Mesenchymal stem cell (in vitro differentiated cells and primary cell): ENCODE data around the gene OSBPL2.

Experiments
- DNase-seq: peaks from one replicate; pipeline ENCODE4 v3.0.0-alpha.2; 2013
- H2AFZ ChIP-seq: one replicate; pipeline ENCODE4 v1.6.1; 2013; ENCODE audit warnings: low read depth, mild to moderate bottlenecking, control low read depth, inconsistent platforms, low read length, moderate library complexity
- H2AK5ac ChIP-seq: 2 replicates; pipeline ENCODE4 v1.6.1; 2013; ENCODE audit warnings: low read length, moderate library complexity, mild to moderate bottlenecking, inconsistent platforms; ENCODE audit not compliant: severe bottlenecking
- H2BK120ac ChIP-seq: one replicate; pipeline ENCODE4 v1.6.1; 2013; ENCODE audit warnings: low read depth, mild to moderate bottlenecking, inconsistent platforms, low read length, moderate library complexity
- H2BK12ac ChIP-seq, 2 experiments: one replicate each; pipeline ENCODE4 v1.6.1; 2013; ENCODE audit warnings: inconsistent platforms in 2 of 2, low read length in 2 of 2, mild to moderate bottlenecking in 2 of 2, moderate library complexity in 2 of 2, control low read depth in 1 of 2
- H2BK15ac ChIP-seq: one replicate; pipeline ENCODE4 v1.6.1; 2013; ENCODE audit warnings: mild to moderate bottlenecking, low read depth, inconsistent platforms; ENCODE audit not compliant: poor library complexity, severe bottlenecking
- H2BK5ac ChIP-seq: 2 replicates; pipeline ENCODE4 v1.6.1; 2013; ENCODE audit warnings: low read depth, mild to moderate bottlenecking, low read length, control low read depth, inconsistent platforms; ENCODE audit not compliant: poor library complexity, severe bottlenecking
- H3K14ac ChIP-seq, 2 experiments: one replicate each; pipeline ENCODE4 v1.6.1; 2013; ENCODE audit warnings: inconsistent platforms in 2 of 2, low read length in 2 of 2, control low read depth in 1 of 2, mild to moderate bottlenecking in 1 of 2, moderate library complexity in 1 of 2
- H3K18ac ChIP-seq, 2 experiments: one replicate each; pipeline ENCODE4 v1.6.1; 2013; ENCODE audit warnings: inconsistent platforms in 2 of 2, low read length in 2 of 2, control low read depth in 1 of 2, low read depth in 1 of 2, mild to moderate bottlenecking in 1 of 2
- H3K23ac ChIP-seq, 2 experiments: one replicate each; pipeline ENCODE4 v1.6.1; 2013; ENCODE audit warnings: inconsistent platforms in 2 of 2, low read length in 2 of 2, mild to moderate bottlenecking in 2 of 2, moderate library complexity in 2 of 2, control low read depth in 1 of 2
- H3K27ac ChIP-seq: 2 replicates; pipeline ENCODE4 v1.5.1; 2013; ENCODE audit warnings: mild to moderate bottlenecking, moderate library complexity, low read length, control low read depth, inconsistent platforms; ENCODE audit not compliant: poor library complexity, severe bottlenecking
- H3K27me3 ChIP-seq, 2 experiments: 2 replicates each; pipeline versions ENCODE4 v1.6.1 to v1.7.0; 2013; ENCODE audit warnings: low read length in 2 of 2, mild to moderate bottlenecking in 2 of 2, moderate library complexity in 2 of 2, control low read depth in 1 of 2, inconsistent platforms in 1 of 2; ENCODE audit not compliant: control insufficient read depth in 1 of 2, insufficient read depth in 1 of 2
- H3K36me3 ChIP-seq, 2 experiments: 2 replicates each; pipeline versions ENCODE4 v1.6.1 to v1.7.0; 2013; ENCODE audit warnings: low read length in 2 of 2, control low read depth in 1 of 2, inconsistent platforms in 1 of 2, low read depth in 1 of 2, mild to moderate bottlenecking in 1 of 2; ENCODE audit not compliant: insufficient read depth in 2 of 2, control insufficient read depth in 1 of 2
- H3K4ac ChIP-seq, 2 experiments: one replicate each; pipeline ENCODE4 v1.6.1; 2013; ENCODE audit warnings: inconsistent platforms in 2 of 2, low read length in 2 of 2, mild to moderate bottlenecking in 2 of 2, moderate library complexity in 2 of 2, control low read depth in 1 of 2, low read depth in 1 of 2
- H3K4me1 ChIP-seq: 2 replicates; pipeline ENCODE4 v1.6.1; 2013; ENCODE audit warnings: low read depth, low read length, control low read depth; ENCODE audit not compliant: control insufficient read depth, insufficient read depth
- H3K4me2 ChIP-seq: 2 replicates; pipeline ENCODE4 v1.6.1; 2013; ENCODE audit warnings: low read length, mild to moderate bottlenecking, inconsistent platforms; ENCODE audit not compliant: poor library complexity, severe bottlenecking
- H3K4me3 ChIP-seq, 2 experiments: 2 replicates each; pipeline versions ENCODE4 v1.5.1 to v1.7.0; 2013; ENCODE audit warnings: low read length in 2 of 2, mild to moderate bottlenecking in 2 of 2, control low read depth in 1 of 2, low read depth in 1 of 2; ENCODE audit not compliant: insufficient read depth in 1 of 2
- H3K79me1 ChIP-seq: replicated peaks from 2 replicates; pipeline ENCODE4 v1.6.1; 2013; ENCODE audit warnings: mild to moderate bottlenecking, control low read depth, low read length, inconsistent platforms; ENCODE audit not compliant: poor library complexity, severe bottlenecking
- H3K9ac ChIP-seq: 2 replicates; pipeline ENCODE4 v1.7.0; 2013; ENCODE audit warnings: mild to moderate bottlenecking, low read length, moderate library complexity
- H3K9me3 ChIP-seq: 2 replicates; pipeline ENCODE4 v1.7.0; 2013; ENCODE audit warnings: mild to moderate bottlenecking, low read length; ENCODE audit not compliant: control insufficient read depth
- H4K8ac ChIP-seq: one replicate; pipeline ENCODE4 v1.6.1; 2013; ENCODE audit warnings: inconsistent platforms, mild to moderate bottlenecking, low read length, moderate library complexity
- H4K91ac ChIP-seq: one replicate; pipeline ENCODE4 v1.6.1; 2013; ENCODE audit warnings: mild to moderate bottlenecking, low read length, inconsistent platforms
- WGBS: methylation state at CpG from one replicate; pipeline ENCODE4 v1.1.7; 2013; ENCODE audit warnings: mixed read lengths; 5-methylcytosine and 5-hydroxymethylcytosine counted together

Gene OSBPL2

GRCh38 chr20:62291251-62292066, 53.1 kb downstream of the OSBPL2 start:
- no peak overlapping the region for H2AK5ac ChIP-seq
- H3K27me3 ChIP-seq, result no peaks in the 10 kb centered on the region
- H2BK15ac ChIP-seq, result no peak overlapping the region
- H2BK120ac ChIP-seq, result no peak overlapping the region
- H4K8ac ChIP-seq, result no peak overlapping the region
- H3K36me3 ChIP-seq, result peaks cover 73 to 80% of the 10 kb centered on the region in 2 experiments
- peaks cover 13% of the 10 kb centered on the region for H3K79me1 ChIP-seq
- no peak for DNase-seq
- no peak overlapping the region for H3K4me3 ChIP-seq
- no peak overlapping the region for H2BK5ac ChIP-seq
- H3K9me3 ChIP-seq, result no peaks in the 10 kb centered on the region
- H3K9ac ChIP-seq, result no peak overlapping the region
- H4K91ac ChIP-seq, result no peak overlapping the region
- H3K23ac ChIP-seq, result no peak overlapping the region
- H2BK12ac ChIP-seq, result no peak overlapping the region
- no peak overlapping the region for H2AFZ ChIP-seq
- H3K27ac ChIP-seq, result no peak overlapping the region
- no peak overlapping the region for H3K4me2 ChIP-seq
- H3K4me1 ChIP-seq, result no peaks in the 10 kb centered on the region
- H3K14ac ChIP-seq, result no peak overlapping the region
- H3K4ac ChIP-seq, result no peak overlapping the region
- WGBS, result 97% methylated on average over 29 of the region's 29 CpGs
- no peak overlapping the region for H3K18ac ChIP-seq

GRCh38 chr20:62292108-62292507, 53.8 kb downstream of the OSBPL2 start:
- 100% methylated on average over 11 of the region's 11 CpGs for WGBS
- H2AFZ ChIP-seq, result no peak overlapping the region

GRCh38 chr20:62293111-62293784, 54.9 kb downstream of the OSBPL2 start:
- H3K23ac ChIP-seq, result no peak overlapping the region
- H3K9ac ChIP-seq, result no peak overlapping the region
- H2AFZ ChIP-seq, result no peak overlapping the region
- DNase-seq, result no peak
- H3K4me3 ChIP-seq, result no peak overlapping the region
- no peak overlapping the region for H3K4me2 ChIP-seq
- peaks cover 12% of the 10 kb centered on the region for H3K79me1 ChIP-seq
- H3K14ac ChIP-seq, result no peak overlapping the region
- H3K4me1 ChIP-seq, result no peaks in the 10 kb centered on the region
- H3K9me3 ChIP-seq, result no peaks in the 10 kb centered on the region
- WGBS, result 96% methylated on average over 15 of the region's 20 CpGs
- H2BK120ac ChIP-seq, result no peak overlapping the region
- H4K91ac ChIP-seq, result no peak overlapping the region
- H3K27me3 ChIP-seq, result no peaks in the 10 kb centered on the region
- H2BK5ac ChIP-seq, result no peak overlapping the region
- H3K36me3 ChIP-seq, result peaks cover 69 to 82% of the 10 kb centered on the region in 2 experiments
- H3K4ac ChIP-seq, result no peak overlapping the region
- H2BK15ac ChIP-seq, result no peak overlapping the region
- no peak overlapping the region for H3K27ac ChIP-seq
- no peak overlapping the region for H2AK5ac ChIP-seq
- no peak overlapping the region for H2BK12ac ChIP-seq
- H3K18ac ChIP-seq, result no peak overlapping the region
- no peak overlapping the region for H4K8ac ChIP-seq

More at GRCh38 chr20:62292108-62292507, 53.8 kb downstream of the OSBPL2 start:
- H3K27ac ChIP-seq, result no peak overlapping the region
- H3K36me3 ChIP-seq, result peaks cover 71 to 81% of the 10 kb centered on the region in 2 experiments
- no peaks in the 10 kb centered on the region for H3K4me1 ChIP-seq
- no peak overlapping the region for H3K4ac ChIP-seq
- H2BK120ac ChIP-seq, result no peak overlapping the region
- H2BK5ac ChIP-seq, result no peak overlapping the region
- no peak overlapping the region for H2BK15ac ChIP-seq
- H3K9me3 ChIP-seq, result no peaks in the 10 kb centered on the region
- no peak overlapping the region for H3K18ac ChIP-seq
- no peak overlapping the region for H4K8ac ChIP-seq
- no peak overlapping the region for H3K4me2 ChIP-seq
- no peak overlapping the region for H2AK5ac ChIP-seq
- no peak overlapping the region for H3K14ac ChIP-seq
- H3K27me3 ChIP-seq, result no peaks in the 10 kb centered on the region
- H3K9ac ChIP-seq, result no peak overlapping the region
- no peak overlapping the region for H2BK12ac ChIP-seq
- H4K91ac ChIP-seq, result no peak overlapping the region
- peaks cover 10% of the 10 kb centered on the region for H3K79me1 ChIP-seq
- no peak overlapping the region for H3K4me3 ChIP-seq
- DNase-seq, result no peak
- H3K23ac ChIP-seq, result no peak overlapping the region

- no peaks in the 10 kb centered on the region for H3K9me3 ChIP-seq
- H3K4me3 ChIP-seq, result no peak overlapping the region
- no peak overlapping the region for H2BK12ac ChIP-seq
- H2BK15ac ChIP-seq, result no peak overlapping the region
- H2AFZ ChIP-seq, result no peak overlapping the region
- H3K18ac ChIP-seq, result no peak overlapping the region
- H2BK5ac ChIP-seq, result no peak overlapping the region
- H4K8ac ChIP-seq, result no peak overlapping the region
- H2BK120ac ChIP-seq, result no peak overlapping the region
- no peaks in the 10 kb centered on the region for H3K27me3 ChIP-seq
- H3K23ac ChIP-seq, result no peak overlapping the region
- no peak overlapping the region for H2AK5ac ChIP-seq
- H3K4me2 ChIP-seq, result no peak overlapping the region
- H3K4ac ChIP-seq, result no peak overlapping the region
- no peak overlapping the region for H3K27ac ChIP-seq
- H4K91ac ChIP-seq, result no peak overlapping the region
- H3K14ac ChIP-seq, result no peak overlapping the region
- peaks cover 16% of the 10 kb centered on the region for H3K79me1 ChIP-seq
- peaks cover 66 to 81% of the 10 kb centered on the region in 2 experiments for H3K36me3 ChIP-seq
- WGBS, result 95% methylated on average over 9 of the region's 9 CpGs
- H3K4me1 ChIP-seq, result no peaks in the 10 kb centered on the region
- H3K9ac ChIP-seq, result no peak overlapping the region
- DNase-seq, result no peak
Observed at GRCh38 chr20:62293946-62294345, 55.6 kb downstream of the OSBPL2 start.
